Right atrium auricular region (tissue), 2 donors: ENCODE data around the gene CELF6. TPM values are rescaled to one million over a fixed set of nuclear protein-coding genes. Genes with fewer than 3 reads are reported as not detected.

Experiments used
- DNase-seq: peaks from one replicate; pipeline ENCODE4 v3.0.0-alpha.2; 2019; ENCODE audit warnings: low spot score
- H3K27ac ChIP-seq, 2 donors: fragments of 200-600 bp; sonication (generic); 1 replicate in 1 of 2; 2 replicates in 1 of 2; pipeline ENCODE4 v1.5.1; 2016 to 2019
- H3K27me3 ChIP-seq, 2 donors: fragments of 200-600 bp; sonication (generic); one replicate each; pipeline versions ENCODE4 v1.5.1 to v1.6.0; 2017 to 2019
- H3K36me3 ChIP-seq: fragments of 200-600 bp; sonication (generic); one replicate; pipeline ENCODE4 v1.5.1; 2016
- H3K4me1 ChIP-seq, 2 donors: fragments of 200-600 bp; sonication (generic); one replicate each; pipeline versions ENCODE4 v1.5.1 to v1.6.0; 2017 to 2019
- H3K4me3 ChIP-seq, 2 donors: fragments of 200-600 bp; sonication (generic); 1 replicate in 1 of 2; 2 replicates in 1 of 2; pipeline ENCODE4 v1.5.1; 2017 to 2019; ENCODE audit warnings: mild to moderate bottlenecking in 1 of 2, moderate library complexity in 1 of 2
- H3K9me3 ChIP-seq, 2 donors: fragments of 200-600 bp; sonication (generic); one replicate each; pipeline ENCODE4 v1.5.1; 2019
- total RNA-seq, 2 donors: library from RNA; depleted of rRNA; stranded (reverse); fragments of >200 nt; gene quantifications; one replicate each; pipeline ENCODE4 v1.1.0, GENCODE V29; 2016
- TF ChIP-seq, protein P1 (sequence below), 2 donors: fragments of 200-600 bp; sonication (generic); IDR thresholded peaks; one replicate each; pipeline ENCODE4 v1.5.1; 2019; ENCODE audit warnings: antibody characterized with exemption in 2 of 2

The CELF6 gene
- total RNA-seq, 2 donors from 2014 or later = 0.28 to 0.74 TPM

DNA sequence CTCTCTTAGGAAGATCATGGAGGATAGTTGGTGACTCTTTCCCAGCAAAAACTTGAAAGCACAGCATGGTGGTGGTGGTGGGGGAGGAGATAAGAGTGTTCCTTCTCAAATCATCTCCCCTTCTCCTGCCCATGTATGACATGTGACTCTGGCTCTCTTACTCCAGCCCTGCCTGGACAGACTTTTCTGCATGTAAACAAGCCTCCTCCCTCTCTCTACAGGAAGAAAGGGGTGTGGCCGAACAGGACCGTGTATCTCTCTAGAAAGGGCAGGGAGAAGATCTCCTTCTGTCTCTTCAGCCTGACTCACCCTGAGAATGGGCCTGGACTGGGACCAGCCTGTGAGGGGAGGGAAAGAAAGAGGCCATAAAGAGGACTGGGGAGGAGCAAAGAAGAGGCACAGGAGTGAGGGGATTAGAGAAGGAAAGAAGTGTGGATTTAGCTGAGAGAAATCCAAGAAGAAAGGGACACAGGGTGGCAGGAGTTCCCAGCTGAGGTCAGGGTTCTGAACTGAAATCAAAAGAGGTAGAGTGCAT lies 1.5 kb downstream of the CELF6 start:
- Histone ChIP-seq H3K9me3 (no peaks in the 10 kb centered on the region), H3K27me3 (no peaks in the 10 kb centered on the region), H3K4me1 (peaks cover 0 to 14% of the 10 kb centered on the region in 2 donors), H3K36me3 (no peaks in the 10 kb centered on the region), H3K4me3 (no peak overlapping the region), H3K27ac (no peak overlapping the region)
- DNase-seq = peak; percentile 38
- TF ChIP-seq, protein P1, sequence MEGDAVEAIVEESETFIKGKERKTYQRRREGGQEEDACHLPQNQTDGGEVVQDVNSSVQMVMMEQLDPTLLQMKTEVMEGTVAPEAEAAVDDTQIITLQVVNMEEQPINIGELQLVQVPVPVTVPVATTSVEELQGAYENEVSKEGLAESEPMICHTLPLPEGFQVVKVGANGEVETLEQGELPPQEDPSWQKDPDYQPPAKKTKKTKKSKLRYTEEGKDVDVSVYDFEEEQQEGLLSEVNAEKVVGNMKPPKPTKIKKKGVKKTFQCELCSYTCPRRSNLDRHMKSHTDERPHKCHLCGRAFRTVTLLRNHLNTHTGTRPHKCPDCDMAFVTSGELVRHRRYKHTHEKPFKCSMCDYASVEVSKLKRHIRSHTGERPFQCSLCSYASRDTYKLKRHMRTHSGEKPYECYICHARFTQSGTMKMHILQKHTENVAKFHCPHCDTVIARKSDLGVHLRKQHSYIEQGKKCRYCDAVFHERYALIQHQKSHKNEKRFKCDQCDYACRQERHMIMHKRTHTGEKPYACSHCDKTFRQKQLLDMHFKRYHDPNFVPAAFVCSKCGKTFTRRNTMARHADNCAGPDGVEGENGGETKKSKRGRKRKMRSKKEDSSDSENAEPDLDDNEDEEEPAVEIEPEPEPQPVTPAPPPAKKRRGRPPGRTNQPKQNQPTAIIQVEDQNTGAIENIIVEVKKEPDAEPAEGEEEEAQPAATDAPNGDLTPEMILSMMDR (IDR thresholded peaks at IDR 0.05) = no peak

GRCh38 chr15:72315706-72316370 lies 4.1 kb downstream of the CELF6 start:
- Histone ChIP-seq H3K27ac (no peak overlapping the region), H3K27me3 (no peaks in the 10 kb centered on the region), H3K4me1 (peaks cover 0 to 14% of the 10 kb centered on the region in 2 donors), H3K9me3 (no peaks in the 10 kb centered on the region), H3K4me3 (no peak overlapping the region), H3K36me3 (no peaks in the 10 kb centered on the region)
- no peak for DNase-seq
- TF ChIP-seq, protein P1 (IDR thresholded peaks at IDR 0.05) = no peak

GRCh38 chr15:72313881-72314280 lies 6.1 kb downstream of the CELF6 start:
- Histone ChIP-seq H3K27ac (no peak overlapping the region), H3K4me1 (no peaks in the 10 kb centered on the region), H3K36me3 (no peaks in the 10 kb centered on the region), H3K4me3 (no peak overlapping the region), H3K9me3 (no peaks in the 10 kb centered on the region), H3K27me3 (no peaks in the 10 kb centered on the region)
- TF ChIP-seq, protein P1 (IDR thresholded peaks at IDR 0.05) = no peak
- no peak for DNase-seq

- H3K9me3 ChIP-seq = no peaks in the 10 kb centered on the region
- no peaks in the 10 kb centered on the region for H3K4me1 ChIP-seq
- H3K4me3 ChIP-seq = no peak overlapping the region
- TF ChIP-seq, protein P1 (IDR thresholded peaks at IDR 0.05) = no peak
- H3K27ac ChIP-seq = no peak overlapping the region
- no peaks in the 10 kb centered on the region for H3K27me3 ChIP-seq
- no peak for DNase-seq
- H3K36me3 ChIP-seq = no peaks in the 10 kb centered on the region
Observed at GRCh38 chr15:72313448-72313840, 6.5 kb downstream of the CELF6 start.

- H3K4me3 ChIP-seq = no peak overlapping the region
- DNase-seq = peak; percentile 65
- no peaks in the 10 kb centered on the region for H3K36me3 ChIP-seq
- TF ChIP-seq, protein P1 (IDR thresholded peaks at IDR 0.05) = peak; percentile 52 to 77
- no peaks in the 10 kb centered on the region for H3K27me3 ChIP-seq
- H3K9me3 ChIP-seq = no peaks in the 10 kb centered on the region
- H3K4me1 ChIP-seq = no peaks in the 10 kb centered on the region
- H3K27ac ChIP-seq = no peak overlapping the region
Observed at GRCh38 chr15:72312605-72313447, 7.1 kb downstream of the CELF6 start.
